SHP77 treated with DMSO at 0.1 percent for 48 hours (cell line): ENCODE results near the gene C10orf62.
"Not testable (repeated sequence)": the region's sequence is repeated elsewhere in the genome, so short reads cannot be mapped to it uniquely, and the experiment has no call there.

ENCODE experiments used
- DNase-seq: peaks from one replicate; lab custom pipeline; 2025; lab: John Stamatoyannopoulos, UW

Gene C10orf62

DNA sequence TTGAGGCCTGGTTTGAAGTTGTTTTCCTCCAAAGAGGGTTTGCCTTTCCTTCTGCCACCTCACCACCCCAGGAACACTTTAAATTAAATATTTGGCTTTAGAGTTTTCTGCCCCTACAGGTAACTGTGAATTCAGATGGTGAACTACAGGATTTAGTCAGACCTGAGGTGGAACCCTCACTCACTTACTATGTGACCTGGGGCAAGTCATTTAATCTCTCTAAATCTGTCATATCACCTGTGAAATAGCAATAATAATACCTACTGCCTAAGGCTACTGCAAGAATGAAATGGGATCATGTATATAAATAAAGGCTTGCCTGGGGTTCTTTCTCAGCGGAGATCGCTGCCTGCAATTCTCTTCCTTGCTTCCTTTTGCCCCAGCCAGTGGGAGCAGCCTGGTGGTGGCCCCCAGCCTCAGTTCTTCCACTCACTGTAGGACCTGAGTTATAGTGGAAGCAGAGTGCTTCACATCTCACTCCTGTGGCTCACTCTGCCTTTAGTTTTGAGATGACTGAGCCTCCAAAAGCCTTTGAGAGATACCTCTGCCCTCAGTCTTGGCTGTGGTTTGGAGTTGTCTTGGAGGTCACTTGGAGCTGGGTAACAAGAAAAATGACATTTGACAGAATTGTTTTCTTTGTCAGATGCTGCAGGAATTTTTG is 23.1 kb upstream of the C10orf62 start:
- DNase-seq: no peak

DNA sequence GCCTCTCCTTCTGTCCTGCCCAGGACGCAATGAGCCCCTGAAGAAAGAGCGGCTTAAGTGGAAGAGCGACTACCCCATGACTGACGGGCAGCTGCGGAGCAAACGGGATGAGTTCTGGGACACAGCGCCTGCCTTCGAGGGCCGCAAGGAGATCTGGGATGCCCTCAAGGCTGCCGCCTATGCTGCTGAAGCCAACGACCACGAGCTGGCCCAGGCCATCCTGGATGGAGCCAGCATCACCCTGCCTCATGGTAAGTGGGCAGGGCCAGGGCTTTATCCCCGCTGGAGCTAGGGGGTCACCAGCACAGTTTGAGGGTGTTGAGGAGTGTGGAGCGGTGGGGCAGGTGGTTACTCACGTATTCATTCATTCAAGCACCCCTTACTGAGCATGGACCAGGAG is 21.6 kb upstream of the C10orf62 start:
- DNase-seq: no peak

DNA sequence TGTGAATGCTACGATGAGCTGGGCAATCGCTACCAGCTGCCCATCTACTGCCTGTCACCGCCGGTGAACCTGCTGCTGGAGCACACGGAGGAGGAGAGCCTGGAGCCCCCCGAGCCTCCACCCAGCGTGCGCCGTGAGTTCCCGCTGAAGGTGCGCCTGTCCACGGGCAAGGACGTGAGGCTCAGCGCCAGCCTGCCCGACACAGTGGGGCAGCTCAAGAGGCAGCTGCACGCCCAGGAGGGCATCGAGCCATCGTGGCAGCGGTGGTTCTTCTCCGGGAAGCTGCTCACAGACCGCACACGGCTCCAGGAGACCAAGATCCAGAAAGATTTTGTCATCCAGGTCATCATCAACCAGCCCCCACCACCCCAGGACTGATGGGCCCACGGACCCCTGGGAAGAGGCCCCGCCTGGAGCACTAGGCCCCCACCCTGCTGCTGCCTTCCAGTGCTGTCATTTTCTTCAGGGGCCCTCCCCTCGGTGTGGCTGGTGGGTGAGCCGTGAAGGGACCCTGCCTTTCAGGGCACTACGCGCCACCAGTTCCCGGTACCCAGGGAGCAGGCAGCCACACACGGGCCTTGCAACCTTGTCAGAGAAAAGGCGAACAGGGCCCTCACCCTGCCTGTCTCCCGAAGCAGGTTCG is 19.3 kb upstream of the C10orf62 start:
- DNase-seq: no peak

DNA sequence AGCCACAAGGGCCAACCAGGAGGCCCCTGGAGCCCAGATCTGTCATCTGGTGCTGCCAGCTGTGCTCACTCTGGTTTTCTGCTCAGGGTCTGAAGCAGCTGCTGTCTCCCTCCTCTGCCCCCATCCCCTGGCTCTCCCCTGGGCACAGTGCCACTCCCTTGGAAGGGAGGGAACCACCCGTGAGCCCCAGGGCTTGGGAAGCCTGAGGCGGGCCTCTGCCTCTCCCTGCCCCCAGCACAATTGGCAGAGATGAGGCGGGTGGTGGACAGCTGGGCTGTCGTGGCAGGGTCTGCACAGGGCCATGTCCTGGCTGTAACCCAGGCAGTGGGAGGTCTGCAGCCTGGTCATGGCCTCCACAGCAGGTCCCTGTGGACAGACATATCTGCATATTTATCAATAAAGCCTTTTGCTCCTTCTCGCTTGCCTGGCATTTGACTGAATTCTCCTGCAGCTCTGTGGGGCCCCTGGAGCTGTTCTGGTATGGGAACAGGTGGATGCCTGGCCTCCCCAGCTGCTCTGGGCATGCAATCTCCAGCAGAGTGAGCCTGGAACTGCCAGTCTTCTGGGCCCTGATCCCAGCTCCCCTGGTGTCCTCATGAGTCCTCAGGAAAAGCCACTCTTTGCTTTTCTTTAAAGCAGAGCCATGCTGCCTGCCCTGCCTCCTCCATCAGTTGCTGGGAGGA is 18.6 kb upstream of the C10orf62 start:
- DNase-seq: no peak

DNA sequence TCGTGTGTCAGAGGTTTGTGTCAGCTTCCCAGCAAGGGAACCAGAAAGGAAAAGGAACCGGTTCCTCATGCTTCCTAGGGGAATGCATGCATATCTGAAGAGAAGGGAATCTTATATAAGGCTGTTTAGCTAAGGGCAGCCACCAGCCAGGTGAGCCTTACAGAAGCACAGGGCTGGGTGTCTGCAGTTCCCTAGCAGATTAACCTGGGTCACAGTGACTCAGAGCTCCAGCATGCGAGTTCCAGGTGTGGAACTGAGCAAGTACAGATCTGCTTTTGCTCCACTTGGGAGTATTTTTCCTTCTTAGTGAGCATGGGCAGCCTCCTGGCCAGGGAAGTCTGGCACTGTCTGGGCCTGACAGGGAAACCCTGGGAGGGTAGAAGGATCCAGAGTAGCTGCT is 17.9 kb upstream of the C10orf62 start:
- DNase-seq: no peak

DNA sequence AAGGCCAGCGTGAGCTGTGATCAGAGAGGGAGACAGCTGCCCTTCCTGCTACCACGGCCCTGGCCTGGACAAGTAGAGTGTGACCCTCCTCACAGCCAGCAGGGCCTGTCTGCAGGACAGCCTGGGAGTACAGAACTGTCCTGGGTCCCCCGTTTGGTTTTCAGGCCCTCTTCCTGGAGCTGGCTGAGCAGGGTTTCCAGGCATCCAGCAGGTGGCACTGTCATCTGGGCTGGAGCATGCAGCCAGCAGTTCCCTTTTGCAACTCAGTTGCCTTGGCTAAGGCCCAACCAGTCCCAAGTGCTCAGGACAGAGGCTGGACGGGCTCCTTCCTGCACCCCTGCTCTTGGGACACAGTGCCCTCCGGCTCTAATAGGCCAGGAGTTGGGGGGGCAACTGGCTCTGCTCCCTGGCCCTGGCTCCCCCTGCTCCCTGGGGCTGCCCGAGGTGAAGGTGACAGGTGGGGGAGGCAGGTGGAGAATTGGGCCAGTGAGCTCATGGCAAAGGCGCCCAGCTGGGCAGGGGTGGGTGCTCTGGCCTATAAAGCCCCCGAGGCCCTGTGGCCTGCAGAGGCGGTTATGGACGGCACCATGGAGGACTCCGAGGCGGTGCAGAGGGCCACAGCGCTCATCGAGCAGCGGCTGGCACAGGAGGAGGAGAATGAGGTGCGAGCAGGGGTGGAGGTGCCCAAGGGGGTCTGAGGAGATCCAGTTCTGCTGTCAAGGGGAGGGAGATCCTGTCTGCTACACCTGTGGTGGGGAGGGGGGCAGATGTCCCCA is 17.1 kb upstream of the C10orf62 start, which contains the start of gene ANKRD2:
Gene ANKRD2 (plus strand): TSS at position 566 of the 776 bp plus-strand sequence. CDS start 10 bp downstream, at position 576.
- peak; percentile 34 for DNase-seq

DNA sequence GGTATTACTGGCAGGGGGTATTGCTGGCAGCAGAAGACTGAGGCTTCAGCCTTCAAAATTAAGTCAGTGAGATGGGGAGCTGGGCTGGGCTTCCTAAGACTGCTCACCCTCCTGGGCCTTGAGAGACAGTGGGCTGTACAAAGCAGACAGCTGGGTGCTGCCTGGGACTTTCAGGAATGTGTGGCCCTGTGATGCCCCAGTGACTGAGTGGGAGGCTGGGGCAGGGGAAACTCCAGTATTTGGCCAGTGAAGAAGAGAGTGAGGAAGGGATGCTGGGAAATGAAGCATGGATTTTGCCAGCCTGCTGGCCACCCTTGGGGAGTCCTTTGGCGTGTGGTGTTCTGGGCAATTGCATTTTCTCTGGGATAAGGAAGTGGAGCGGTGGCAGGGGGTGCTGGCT is 16.5 kb upstream of the C10orf62 start:
- DNase-seq: no peak

DNA sequence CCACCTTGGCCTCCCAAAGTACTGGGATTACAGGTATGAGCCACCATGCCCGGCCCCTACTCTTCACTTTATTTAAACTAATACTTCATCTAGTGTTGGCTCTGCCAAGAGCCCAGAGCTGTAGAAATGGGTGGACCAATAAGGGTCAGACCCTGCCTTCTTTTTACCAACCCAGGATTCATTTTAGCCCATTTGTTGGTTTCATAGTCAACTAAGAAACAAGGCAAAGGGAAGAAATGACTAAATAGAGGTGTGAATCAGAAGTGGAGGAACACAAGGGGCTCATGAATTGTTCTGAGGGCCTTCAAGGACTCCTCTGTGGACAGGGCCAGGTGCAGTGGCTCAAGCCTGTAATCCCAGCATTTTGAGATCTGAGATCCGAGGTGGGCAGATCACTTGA is 15.8 kb upstream of the C10orf62 start:
- no peak for DNase-seq

DNA sequence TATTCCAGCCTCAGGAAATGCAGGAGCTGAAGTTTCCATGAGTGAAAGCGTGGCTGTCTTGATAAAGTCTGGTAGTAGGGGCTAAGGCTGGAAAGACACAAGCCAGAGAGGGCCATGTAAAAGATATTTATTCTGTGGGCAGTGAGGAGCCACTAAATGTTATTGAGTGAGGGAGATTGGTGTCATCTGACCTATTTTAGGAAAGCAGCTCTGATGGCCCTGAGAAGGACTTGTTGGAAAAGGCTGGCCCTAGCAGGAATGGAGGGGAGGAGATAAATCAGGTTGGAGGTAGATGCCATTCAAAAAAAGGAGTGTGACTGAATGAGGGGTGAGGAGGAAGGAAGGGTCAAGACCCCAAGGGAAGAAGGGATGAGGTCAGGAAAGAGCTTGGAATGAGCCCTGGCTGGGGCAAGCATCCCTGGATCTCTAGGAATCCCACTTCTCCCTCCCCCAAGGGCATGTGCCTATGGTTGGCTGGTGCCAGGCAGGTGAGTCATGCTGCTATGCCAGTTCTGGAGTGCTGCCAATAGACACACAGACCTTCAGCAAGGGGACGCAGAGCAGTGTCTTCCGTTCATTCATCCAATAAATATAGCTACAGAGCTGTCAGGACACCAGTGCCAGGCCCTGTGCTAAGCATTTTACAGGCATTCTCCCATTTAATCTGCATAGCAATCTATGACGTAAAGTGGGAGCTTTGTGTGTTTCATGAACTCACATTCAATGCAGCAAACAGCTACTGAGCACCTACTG is 15.0 kb upstream of the C10orf62 start:
- peak; percentile 83 for DNase-seq

DNA sequence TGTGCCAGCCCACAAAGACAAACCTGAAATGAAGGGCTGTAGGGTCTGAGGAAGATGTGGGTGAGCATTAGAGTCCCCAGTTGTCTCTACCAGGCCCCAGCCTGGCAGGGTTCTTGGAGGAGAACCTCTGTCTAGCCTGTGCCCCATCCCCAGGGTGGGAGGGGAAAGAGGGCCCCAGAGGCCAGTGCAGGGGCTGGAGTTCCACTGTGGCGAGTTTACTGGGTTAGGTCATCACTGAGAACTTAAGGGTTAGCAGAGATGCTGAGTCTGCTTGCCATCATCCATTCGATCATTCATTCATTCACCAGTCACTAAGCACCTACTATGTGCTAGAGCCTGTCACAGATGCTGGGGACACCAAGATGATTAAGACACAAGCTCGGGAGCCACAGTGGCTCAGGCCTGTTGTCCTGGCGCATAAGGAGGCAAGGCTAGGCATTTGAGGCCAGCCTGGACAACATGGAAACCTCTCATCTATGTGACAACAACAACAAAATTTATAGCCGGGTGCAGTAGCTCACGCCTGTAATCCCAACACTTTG is 14.3 kb upstream of the C10orf62 start:
- no peak for DNase-seq

DNA sequence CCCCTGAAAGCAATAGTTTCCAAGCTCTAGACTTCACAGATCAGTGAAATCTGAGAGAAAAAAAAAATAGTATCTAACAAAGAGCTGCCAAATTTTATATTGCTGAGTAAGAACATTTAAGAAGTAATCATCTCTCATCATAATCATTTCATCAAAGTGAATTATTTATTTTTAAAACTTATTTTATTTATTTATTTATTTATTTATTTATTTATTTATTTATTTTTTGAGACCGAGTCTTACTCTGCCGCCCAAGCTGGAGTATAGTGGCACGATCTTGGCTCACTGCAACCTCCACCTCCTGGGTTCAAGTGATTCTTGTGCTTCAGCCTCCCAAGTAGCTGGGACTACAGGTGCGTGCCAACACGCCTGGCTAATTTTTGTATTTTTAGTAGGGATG is 13.0 kb upstream of the C10orf62 start:
- not testable (repeated sequence) for DNase-seq

DNA sequence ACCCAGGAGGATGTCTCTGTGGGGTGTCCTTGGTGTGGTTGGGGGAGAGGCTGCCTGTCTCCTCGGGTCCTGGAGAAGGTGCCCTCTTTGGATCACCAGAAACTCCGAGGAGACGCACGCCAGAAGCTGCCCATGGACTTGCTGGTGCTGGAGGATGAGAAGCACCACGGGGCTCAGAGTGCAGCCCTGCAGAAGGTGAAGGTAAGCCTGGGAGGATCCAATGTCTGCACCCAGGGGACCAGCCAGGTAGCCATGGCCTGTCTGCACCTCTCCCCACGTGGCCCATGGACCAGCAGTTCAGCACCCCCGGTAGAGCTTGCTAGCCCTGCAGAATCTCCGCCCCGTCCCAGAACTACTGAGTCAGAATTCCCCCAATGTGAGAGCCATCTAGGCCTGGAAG is 11.8 kb upstream of the C10orf62 start:
- no peak for DNase-seq

DNA sequence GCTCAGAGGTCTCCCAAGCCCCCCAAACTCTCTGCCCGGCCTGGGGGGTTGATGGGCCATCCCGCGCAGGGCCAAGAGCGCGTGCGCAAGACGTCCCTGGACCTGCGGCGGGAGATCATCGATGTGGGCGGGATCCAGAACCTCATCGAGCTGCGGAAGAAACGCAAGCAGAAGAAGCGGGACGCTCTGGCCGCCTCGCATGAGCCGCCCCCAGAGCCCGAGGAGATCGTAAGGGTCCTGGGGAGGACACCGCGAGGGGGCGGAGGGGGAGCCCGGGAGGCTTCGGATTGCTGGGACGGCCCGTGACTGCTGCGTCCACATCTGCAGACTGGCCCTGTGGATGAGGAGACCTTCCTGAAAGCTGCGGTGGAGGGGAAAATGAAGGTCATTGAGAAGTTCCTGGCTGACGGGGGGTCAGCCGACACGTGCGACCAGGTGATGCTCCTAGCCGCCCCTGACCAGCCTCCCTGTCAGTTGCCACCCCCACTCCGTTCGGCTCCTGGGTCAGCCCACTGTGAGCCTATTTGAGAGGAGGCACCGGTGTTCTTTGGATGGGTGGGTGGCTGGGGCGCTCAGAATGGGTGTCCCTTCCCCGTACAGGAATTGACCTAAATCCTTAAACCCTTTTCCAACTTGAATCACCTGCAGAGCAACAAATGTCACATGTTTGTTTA is 11.2 kb upstream of the C10orf62 start:
- no peak for DNase-seq

DNA sequence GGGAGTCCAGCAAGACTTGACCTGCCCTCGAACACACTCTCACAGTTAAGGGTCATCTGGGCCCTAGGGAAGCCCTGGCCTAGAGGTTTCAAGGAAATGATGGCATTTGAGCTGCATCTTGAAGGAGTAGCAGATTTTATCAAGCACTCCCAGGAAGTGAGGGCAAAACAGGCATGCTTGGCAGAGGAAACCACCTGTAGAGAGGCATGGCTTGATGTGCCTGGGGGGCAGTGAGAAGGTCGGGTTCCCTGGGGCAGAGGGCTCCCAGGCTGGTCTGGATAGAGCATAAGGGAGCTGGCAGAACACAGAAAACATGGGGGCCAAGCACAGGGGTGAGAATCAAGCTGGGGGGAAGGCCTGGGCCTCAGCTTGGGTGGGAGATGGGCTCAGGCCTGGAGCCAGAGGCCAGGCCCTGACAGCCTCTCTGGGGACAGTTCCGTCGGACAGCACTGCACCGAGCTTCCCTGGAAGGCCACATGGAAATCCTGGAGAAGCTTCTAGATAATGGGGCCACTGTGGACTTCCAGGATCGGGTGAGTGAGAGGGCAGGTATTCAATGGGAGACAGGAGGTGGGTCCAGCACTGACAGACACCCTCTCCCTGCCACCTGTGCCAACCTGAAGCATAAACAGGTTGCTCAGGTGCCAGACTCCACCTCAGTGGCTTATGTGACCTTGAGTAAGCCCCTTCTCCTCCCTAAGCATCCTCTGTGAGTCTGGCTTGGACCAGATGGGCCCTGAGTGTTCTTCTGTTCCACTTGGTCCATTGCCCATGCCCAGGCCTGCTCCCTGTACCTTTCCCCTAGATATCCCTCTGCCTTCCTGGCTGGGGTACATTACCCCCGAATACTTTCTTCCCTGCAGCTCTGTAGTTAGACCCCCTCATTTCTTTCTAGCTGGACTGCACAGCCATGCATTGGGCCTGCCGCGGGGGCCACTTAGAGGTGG is 8.8 kb upstream of the C10orf62 start:
- no peak for DNase-seq

DNA sequence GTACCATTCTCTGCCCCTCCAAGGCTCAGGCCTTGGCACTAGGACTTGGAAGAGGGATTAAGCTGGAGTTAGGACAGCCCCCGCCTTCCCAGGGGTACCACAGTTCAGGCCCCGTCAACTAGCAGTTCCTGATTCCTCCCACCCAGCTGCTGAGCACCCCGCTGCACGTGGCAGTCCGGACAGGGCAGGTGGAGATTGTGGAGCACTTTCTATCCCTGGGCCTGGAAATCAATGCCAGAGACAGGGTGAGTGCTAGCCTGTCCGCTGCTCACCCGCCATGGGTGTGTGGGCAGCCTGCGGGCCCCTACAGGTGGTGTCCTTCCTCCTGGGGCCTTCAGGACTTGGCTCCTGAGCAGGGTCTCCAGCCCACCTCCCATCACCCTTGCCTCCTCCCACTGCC is 7.4 kb upstream of the C10orf62 start:
- DNase-seq: no peak

DNA sequence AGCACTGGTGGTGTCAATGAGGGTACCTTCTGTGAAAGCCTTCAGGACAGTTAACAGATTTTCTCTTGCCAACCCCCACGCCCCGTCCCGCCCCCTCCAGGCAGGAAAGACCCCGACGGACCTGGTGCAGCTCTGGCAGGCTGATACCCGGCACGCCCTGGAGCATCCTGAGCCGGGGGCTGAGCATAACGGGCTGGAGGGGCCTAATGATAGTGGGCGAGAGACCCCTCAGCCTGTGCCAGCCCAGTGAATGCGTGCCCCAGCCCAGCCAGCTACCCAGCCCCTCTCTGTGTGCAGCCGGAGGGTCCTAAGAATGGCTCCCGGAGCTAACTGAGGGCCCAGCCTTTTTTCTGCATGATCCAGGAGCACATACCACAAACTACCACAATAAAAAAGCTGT is 6.0 kb upstream of the C10orf62 start:
- no peak for DNase-seq

DNA sequence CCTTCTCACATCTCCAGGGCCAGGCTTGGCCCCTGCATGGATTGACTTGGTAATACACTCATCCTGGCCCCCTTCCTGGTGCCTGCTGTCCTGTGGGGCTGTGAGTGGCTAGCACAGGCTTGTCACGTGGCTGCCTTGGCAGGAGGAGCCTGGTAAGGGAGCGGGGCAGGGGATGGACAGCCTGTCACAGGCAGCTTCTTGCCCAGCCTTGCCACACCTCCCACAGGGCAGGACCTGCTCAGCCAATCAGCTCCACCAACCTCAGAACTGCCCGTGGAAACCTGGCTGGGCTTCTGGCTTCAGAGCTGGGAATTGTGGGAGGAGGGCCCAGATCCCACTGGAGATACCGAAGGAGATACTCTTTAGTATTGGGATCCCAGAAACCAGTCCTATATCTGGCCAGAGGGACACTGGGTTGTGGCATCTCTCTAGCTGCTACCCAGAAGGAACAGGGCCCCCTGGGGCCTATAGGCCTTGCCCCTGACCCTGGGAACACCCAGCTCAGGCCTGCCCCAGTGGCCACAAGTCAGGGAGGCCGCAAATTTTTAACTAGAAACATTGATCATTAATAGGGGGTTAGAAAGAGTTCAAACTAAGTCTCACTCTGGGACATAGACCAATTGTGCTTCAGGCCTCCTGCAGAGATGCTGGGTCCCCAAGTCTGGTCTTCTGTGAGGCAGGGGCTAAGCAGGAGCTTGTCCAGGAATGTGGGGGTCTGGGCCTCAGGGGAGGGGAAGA is 5.3 kb upstream of the C10orf62 start, which contains the start of gene HOGA1:
Gene HOGA1 (plus strand): TSS at position 330 of the 738 bp plus-strand sequence. CDS start 315 bp downstream, at position 645.
- peak; percentile 76 for DNase-seq

DNA sequence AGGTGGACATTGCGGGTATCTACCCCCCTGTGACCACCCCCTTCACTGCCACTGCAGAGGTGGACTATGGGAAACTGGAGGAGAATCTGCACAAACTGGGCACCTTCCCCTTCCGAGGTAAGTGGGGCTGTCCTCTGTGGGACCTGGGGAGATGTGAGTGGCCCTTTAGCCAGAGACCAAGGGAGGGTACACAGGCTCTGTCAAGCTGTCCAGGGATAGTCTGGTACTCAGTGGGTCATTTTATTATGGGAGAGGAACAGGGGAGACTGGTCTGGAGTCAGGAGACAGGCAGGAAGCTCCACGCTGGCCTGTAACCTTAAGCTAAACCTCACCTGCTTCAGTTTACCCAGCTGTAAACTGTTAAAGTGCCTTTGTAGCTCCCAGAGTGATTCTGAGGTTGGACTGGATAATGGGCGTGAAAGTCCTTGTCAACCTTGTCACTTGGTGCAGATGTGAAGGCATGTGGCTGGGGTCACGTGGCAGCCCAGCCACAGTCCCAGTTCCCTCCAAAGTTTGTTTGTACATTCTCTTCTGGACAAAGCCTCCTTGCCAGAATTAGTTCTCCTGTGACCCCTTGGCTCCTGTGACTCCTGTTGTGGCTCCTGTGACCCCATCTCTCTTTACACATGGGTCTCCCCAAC is 4.6 kb upstream of the C10orf62 start:
- DNase-seq: no peak
